Mucosa of rectum (tissue), 2 donors: ENCODE data around the gene PRKN.

Source experiments
- H3K27ac ChIP-seq, 2 donors: one replicate each; pipeline ENCODE4 v1.7.0; 2013; ENCODE audit warnings: inconsistent platforms in 2 of 2, low read depth in 2 of 2, low read length in 2 of 2
- H3K27me3 ChIP-seq, 2 donors: one replicate each; pipeline ENCODE4 v1.7.0; 2013; ENCODE audit warnings: low read length in 2 of 2; ENCODE audit not compliant: control insufficient read depth in 2 of 2, insufficient read depth in 2 of 2
- H3K36me3 ChIP-seq, 2 donors: one replicate each; pipeline ENCODE4 v1.7.0; 2013; ENCODE audit warnings: low read length in 2 of 2; ENCODE audit not compliant: control insufficient read depth in 2 of 2, insufficient read depth in 2 of 2
- H3K4me1 ChIP-seq, 2 donors: one replicate each; pipeline ENCODE4 v1.7.0; 2013; ENCODE audit warnings: low read length in 2 of 2, mild to moderate bottlenecking in 1 of 2; ENCODE audit not compliant: control insufficient read depth in 2 of 2, insufficient read depth in 2 of 2
- H3K4me3 ChIP-seq, 2 donors: one replicate each; pipeline ENCODE4 v1.7.0; 2013; ENCODE audit warnings: low read length in 2 of 2
- H3K9ac ChIP-seq, 2 donors: one replicate each; pipeline ENCODE4 v1.7.0; 2013; ENCODE audit warnings: low read length in 2 of 2, low read depth in 1 of 2, mild to moderate bottlenecking in 1 of 2
- H3K9me3 ChIP-seq, 2 donors: one replicate each; pipeline ENCODE4 v1.7.0; 2013; ENCODE audit warnings: low read length in 2 of 2; ENCODE audit not compliant: control insufficient read depth in 2 of 2
- donor health status: healthy.
- donor health status: Normal muscosa, but diverticular disease.

Gene PRKN

GRCh38 chr6:161376367-161376766 is 1351.2 kb downstream of the PRKN start:
- H3K9ac ChIP-seq = no peak overlapping the region
- H3K4me3 ChIP-seq = no peak overlapping the region
- no peaks in the 10 kb centered on the region for H3K9me3 ChIP-seq
- H3K27ac ChIP-seq = no peak overlapping the region
- no peaks in the 10 kb centered on the region for H3K27me3 ChIP-seq
- peaks cover 0 to 4% of the 10 kb centered on the region in 2 donors for H3K4me1 ChIP-seq
- no peaks in the 10 kb centered on the region for H3K36me3 ChIP-seq

DNA sequence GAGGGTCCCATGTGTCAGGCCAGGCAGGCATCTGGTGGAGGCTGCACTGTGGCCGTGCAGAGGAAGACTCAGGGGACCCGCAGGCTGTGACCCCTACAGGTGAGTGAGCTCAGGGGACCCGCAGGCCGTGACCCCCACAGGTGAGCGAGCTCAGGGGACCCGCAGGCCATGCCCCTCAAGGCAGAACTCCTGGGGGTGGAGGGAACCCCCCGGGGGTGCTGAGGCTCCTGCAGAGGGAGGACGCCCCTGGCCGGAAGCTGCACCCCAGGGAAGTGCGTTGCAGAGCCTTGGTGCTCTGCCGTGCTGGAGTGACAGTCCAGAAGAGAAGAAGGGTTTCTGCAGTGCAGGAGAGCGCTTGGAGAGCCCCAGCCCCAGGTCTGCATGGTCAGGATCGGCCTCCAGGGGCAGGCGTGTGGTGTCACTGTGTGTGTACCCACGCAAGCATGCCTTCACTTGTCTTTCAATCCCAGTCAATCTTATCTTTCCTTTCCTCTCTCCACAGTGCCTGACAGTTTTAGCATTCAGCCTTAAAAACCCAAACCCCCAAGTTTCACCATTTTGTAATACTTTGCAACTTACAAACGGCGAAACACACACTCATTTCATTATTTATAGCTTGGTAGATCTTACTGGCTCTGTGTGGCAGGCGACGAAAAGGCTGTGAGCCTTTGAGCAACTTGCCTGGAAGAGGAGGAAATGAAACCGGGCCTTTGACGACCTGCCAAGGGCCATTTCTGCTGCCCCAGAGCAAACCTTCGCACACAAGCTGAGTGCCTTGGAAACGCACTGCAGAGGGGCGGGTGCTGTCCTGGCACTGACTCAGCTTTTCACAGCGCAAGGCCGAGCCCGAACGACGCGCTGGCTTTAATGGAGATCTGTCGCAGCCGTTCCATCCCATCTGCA is 1352.3 kb downstream of the PRKN start:
- Histone ChIP-seq H3K9me3 (no peaks in the 10 kb centered on the region), H3K27me3 (no peaks in the 10 kb centered on the region), H3K36me3 (no peaks in the 10 kb centered on the region), H3K27ac (no peak overlapping the region), H3K4me3 (peak overlapping the region; percentile 4 to 15), H3K4me1 (peaks cover 0 to 4% of the 10 kb centered on the region in 2 donors), H3K9ac (peak overlapping the region in 1 of 2 donors; percentile 15)

GRCh38 chr6:161373905-161374451 is 1353.6 kb downstream of the PRKN start:
- Histone ChIP-seq H3K4me3 (no peak overlapping the region), H3K4me1 (peaks cover 0 to 4% of the 10 kb centered on the region in 2 donors)

GRCh38 chr6:161372422-161372793 is 1355.2 kb downstream of the PRKN start:
- Histone ChIP-seq H3K27ac (no peak overlapping the region), H3K4me1 (peaks cover 4% of the 10 kb centered on the region in 2 donors), H3K9ac (no peak overlapping the region), H3K9me3 (no peaks in the 10 kb centered on the region), H3K27me3 (no peaks in the 10 kb centered on the region), H3K36me3 (no peaks in the 10 kb centered on the region), H3K4me3 (no peak overlapping the region)

More at GRCh38 chr6:161373905-161374451, 1353.6 kb downstream of the PRKN start:
- H3K36me3 ChIP-seq = no peaks in the 10 kb centered on the region
- H3K27ac ChIP-seq = no peak overlapping the region
- H3K27me3 ChIP-seq = no peaks in the 10 kb centered on the region
- H3K9ac ChIP-seq = no peak overlapping the region
- H3K9me3 ChIP-seq = no peaks in the 10 kb centered on the region

DNA sequence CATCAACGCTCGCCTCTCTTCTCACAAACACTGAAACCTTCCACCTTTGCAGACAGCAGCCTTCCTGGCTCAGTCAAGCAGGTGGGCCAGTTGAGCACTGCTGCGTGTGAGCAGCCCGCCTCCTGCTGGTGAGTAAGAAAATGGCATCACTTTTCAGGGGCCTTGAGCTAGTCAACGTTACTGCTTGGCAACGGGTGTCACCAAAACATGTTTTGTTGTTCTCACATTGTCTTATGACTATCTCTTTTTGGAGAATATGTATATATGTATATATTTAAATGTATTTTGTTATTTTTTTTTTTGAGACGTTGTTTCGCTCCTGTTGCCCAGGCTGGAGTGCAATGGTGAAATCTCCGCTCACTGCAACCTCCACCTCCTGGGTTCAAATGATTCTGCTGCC is 1356.7 kb downstream of the PRKN start:
- Histone ChIP-seq H3K9ac (no peak overlapping the region), H3K27ac (no peak overlapping the region), H3K4me1 (peaks cover 1 to 4% of the 10 kb centered on the region in 2 donors), H3K27me3 (no peaks in the 10 kb centered on the region), H3K36me3 (no peaks in the 10 kb centered on the region), H3K4me3 (no peak overlapping the region), H3K9me3 (no peaks in the 10 kb centered on the region)

DNA sequence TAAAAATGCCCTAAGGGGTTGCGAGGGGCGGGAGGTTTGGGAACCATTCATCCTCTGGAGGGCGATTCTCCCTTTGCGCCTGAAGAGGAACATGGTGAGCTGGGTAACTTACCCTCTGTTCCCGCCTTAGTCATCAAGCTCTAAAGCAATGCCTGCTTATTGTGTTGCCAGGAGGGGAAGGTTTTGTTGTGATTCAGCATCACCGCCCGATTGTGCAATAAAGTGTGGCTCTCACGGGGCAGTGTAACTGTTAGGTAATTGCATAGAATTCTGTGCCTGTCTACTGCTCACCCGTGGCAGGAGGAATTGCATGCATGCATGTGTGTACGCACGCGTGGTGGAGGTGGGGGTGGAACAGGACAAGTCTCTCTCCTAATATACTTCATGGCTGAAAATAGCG is 1358.2 kb downstream of the PRKN start:
- no peaks in the 10 kb centered on the region for H3K36me3 ChIP-seq
- no peaks in the 10 kb centered on the region for H3K9me3 ChIP-seq
- no peak overlapping the region for H3K9ac ChIP-seq
- H3K4me3 ChIP-seq = no peak overlapping the region
- H3K27me3 ChIP-seq = no peaks in the 10 kb centered on the region
- peaks cover 0 to 4% of the 10 kb centered on the region in 2 donors for H3K4me1 ChIP-seq
- H3K27ac ChIP-seq = no peak overlapping the region

DNA sequence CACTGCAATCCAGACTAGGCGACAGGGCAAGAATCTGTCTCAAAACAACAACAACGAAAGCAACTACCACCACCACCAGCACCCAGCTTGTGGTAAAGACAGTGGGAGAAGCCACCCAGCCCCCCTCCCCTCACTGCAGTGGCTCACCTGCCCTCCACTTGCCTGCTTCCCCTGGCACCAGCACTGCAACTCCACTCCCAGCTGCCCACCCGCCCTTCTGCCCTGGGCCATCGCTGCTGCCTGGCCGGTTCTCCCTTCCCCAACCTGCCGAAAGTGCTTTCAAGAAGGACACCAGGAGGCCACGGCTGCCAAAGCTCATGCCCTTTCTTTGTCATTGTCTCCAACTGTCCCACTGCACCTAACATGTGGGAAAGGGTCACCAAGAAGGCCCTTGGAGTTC is 1359.1 kb downstream of the PRKN start:
- no peaks in the 10 kb centered on the region for H3K36me3 ChIP-seq
- no peaks in the 10 kb centered on the region for H3K9me3 ChIP-seq
- no peak overlapping the region for H3K4me3 ChIP-seq
- no peak overlapping the region for H3K27ac ChIP-seq
- no peak overlapping the region for H3K9ac ChIP-seq
- H3K27me3 ChIP-seq = no peaks in the 10 kb centered on the region
- H3K4me1 ChIP-seq = peaks cover 0 to 4% of the 10 kb centered on the region in 2 donors

DNA sequence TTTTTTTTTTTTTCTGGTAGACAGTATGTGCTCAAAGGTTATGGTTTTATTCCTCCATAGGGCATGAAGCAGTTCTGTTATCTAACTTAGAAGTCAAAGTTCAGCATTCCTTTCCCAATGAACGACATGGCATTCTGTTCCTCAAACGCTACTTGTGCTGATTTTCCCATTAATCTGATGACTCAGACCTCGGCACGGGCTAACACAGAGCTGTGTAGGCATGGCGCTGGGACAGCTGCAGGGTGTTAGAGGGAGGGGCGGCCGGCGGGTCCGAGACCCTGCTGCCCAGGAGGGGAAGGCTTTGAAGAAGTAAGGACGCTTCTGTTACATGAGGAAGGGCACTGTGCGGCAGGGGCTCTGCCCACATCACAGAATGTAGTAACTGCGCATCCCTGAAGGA is 1360.1 kb downstream of the PRKN start:
- no peaks in the 10 kb centered on the region for H3K27me3 ChIP-seq
- H3K27ac ChIP-seq = peak overlapping the region in 1 of 2 donors; percentile 33
- no peaks in the 10 kb centered on the region for H3K9me3 ChIP-seq
- no peak overlapping the region for H3K4me3 ChIP-seq
- H3K9ac ChIP-seq = no peak overlapping the region
- H3K4me1 ChIP-seq = peaks cover 0 to 4% of the 10 kb centered on the region in 2 donors
- H3K36me3 ChIP-seq = no peaks in the 10 kb centered on the region

- Histone ChIP-seq H3K27me3 (no peaks in the 10 kb centered on the region), H3K36me3 (no peaks in the 10 kb centered on the region), H3K4me1 (peaks cover 0 to 4% of the 10 kb centered on the region in 2 donors), H3K27ac (no peak overlapping the region), H3K4me3 (no peak overlapping the region), H3K9ac (no peak overlapping the region), H3K9me3 (no peaks in the 10 kb centered on the region)
Measured at GRCh38 chr6:161366301-161366923, 1361.2 kb downstream of the PRKN start.

- Histone ChIP-seq H3K9ac (no peak overlapping the region), H3K9me3 (no peaks in the 10 kb centered on the region), H3K4me1 (peaks cover 0 to 4% of the 10 kb centered on the region in 2 donors), H3K4me3 (no peak overlapping the region), H3K27me3 (no peaks in the 10 kb centered on the region), H3K36me3 (no peaks in the 10 kb centered on the region), H3K27ac (no peak overlapping the region)
Measured at GRCh38 chr6:161365633-161366032, 1361.9 kb downstream of the PRKN start.
